NOMO-1 (cell line): ENCODE results near the gene PDCD5.

ENCODE experiments used
- DNase-seq, 2 experiments: peaks; one replicate each; lab custom pipeline; 2025; ENCODE audit not compliant: unreplicated experiment in 2 of 2; lab: John Stamatoyannopoulos, UW

Gene PDCD5

GRCh38 chr19:32627714-32628270, 46.8 kb downstream of the PDCD5 start:
- DNase-seq = no peak

- no peak for DNase-seq
Measured at GRCh38 chr19:32630338-32630737, 49.3 kb downstream of the PDCD5 start.

DNA sequence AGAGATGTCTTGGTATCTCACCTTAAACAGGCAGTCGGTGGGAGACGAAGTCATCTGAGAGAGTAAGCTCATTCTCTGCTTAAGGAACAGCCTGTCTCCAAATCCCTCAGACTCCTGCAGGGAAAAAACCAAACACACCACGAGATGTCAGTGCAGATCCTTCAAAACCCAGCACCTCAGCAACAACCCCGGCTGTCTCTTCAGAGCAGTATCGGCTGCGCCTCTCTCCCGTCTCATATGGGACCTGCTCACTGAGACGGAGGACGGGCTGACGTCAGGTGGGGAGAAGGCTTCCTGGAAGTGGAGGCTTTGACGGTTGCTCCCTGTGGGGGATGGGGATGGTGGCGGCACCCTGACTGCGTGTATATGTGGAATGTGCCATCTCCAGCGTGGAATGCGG, 50.4 kb downstream of the PDCD5 start:
- DNase-seq = no peak
